K562 (cell line): ENCODE data around the gene CCDC85C. TPM values are rescaled to one million over a fixed set of nuclear protein-coding genes. Genes with fewer than 3 reads are reported as not detected.

ENCODE experiments used
- CBX3 ChIP-seq, 2 experiments: IDR thresholded peaks; 1 replicate in 1 of 2; 2 replicates in 1 of 2; pipeline ENCODE4 v1.6.1; 2012; ENCODE audit warnings: inconsistent platforms in 2 of 2, low read length in 2 of 2, borderline replicate concordance in 1 of 2, control low read depth in 1 of 2
- ETV6 ChIP-seq, 3 experiments: fragments of 150-350 bp in 1 of 3; sonication (generic) in 1 of 3; formaldehyde crosslinking in 1 of 3; IDR thresholded peaks; 2 replicates each; pipeline versions ENCODE4 v1.6.1 to v1.8.0; 2014 to 2022; ENCODE audit warnings: borderline replicate concordance in 2 of 3, low read depth in 2 of 3, antibody characterized with exemption in 1 of 3, low read length in 1 of 3, mild to moderate bottlenecking in 1 of 3, missing genetic modification reagents in 1 of 3
- FOXJ3 ChIP-seq: sonication (generic); formaldehyde crosslinking; IDR thresholded peaks from 2 replicates; pipeline ENCODE4 v1.4.0; 2020; ENCODE audit warnings: mild to moderate bottlenecking, missing genetic modification reagents
- GABPB2 ChIP-seq: fragments of 250-450 bp; sonication (Bioruptor Pico); conservative IDR thresholded peaks from 2 replicates; pipeline ENCODE4 v1.5.1; 2021; ENCODE audit warnings: mild to moderate bottlenecking
- GTF2A2 ChIP-seq: IDR thresholded peaks from 2 replicates; pipeline ENCODE4 v1.6.1; 2016; ENCODE audit warnings: mild to moderate bottlenecking, missing genetic modification characterization, missing compliant biosample characterization
- IRF2 ChIP-seq: sonication (generic); formaldehyde crosslinking; IDR thresholded peaks from 2 replicates; pipeline ENCODE4 v1.8.1; 2022; ENCODE audit warnings: mild to moderate bottlenecking, missing genetic modification reagents
- MEF2D ChIP-seq: conservative IDR thresholded peaks from 2 replicates; pipeline ENCODE4 v1.6.1; 2016; ENCODE audit warnings: low read depth, missing genetic modification characterization, missing compliant biosample characterization
- NR2F6 ChIP-seq: fragments of 450-650 bp; formaldehyde crosslinking; IDR thresholded peaks from 2 replicates; pipeline ENCODE4 v1.4.0; 2020; ENCODE audit warnings: mild to moderate bottlenecking
- PHF21A ChIP-seq: fragments of 450-650 bp; IDR thresholded peaks from 2 replicates; pipeline ENCODE4 v1.6.1; 2017; ENCODE audit warnings: low read depth, borderline replicate concordance
- POLR2G ChIP-seq: fragments of 200-400 bp; formaldehyde crosslinking; IDR thresholded peaks from 2 replicates; pipeline ENCODE4 v1.6.1; 2017; ENCODE audit warnings: low read depth, mild to moderate bottlenecking, antibody characterized with exemption, low read length, moderate library complexity
- SMAD3 ChIP-seq: fragments of 450-650 bp; formaldehyde crosslinking; conservative IDR thresholded peaks from 2 replicates; pipeline ENCODE4 v1.4.0; 2020; ENCODE audit warnings: mild to moderate bottlenecking
- SOX6 ChIP-seq: fragments of 450-650 bp; IDR thresholded peaks from 2 replicates; pipeline ENCODE4 v1.6.1; 2014; ENCODE audit warnings: mild to moderate bottlenecking
- TCF7 ChIP-seq: sonication (generic); IDR thresholded peaks from 2 replicates; pipeline ENCODE4 v1.6.1; 2016; ENCODE audit warnings: antibody characterized with exemption, borderline replicate concordance
- TCFL5 ChIP-seq: fragments of 250-450 bp; sonication (Bioruptor Pico); conservative IDR thresholded peaks from 2 replicates; pipeline ENCODE4 v1.6.1; 2021; ENCODE audit warnings: mild to moderate bottlenecking, moderate library complexity, matching md5 sums
- YBX1 ChIP-seq: fragments of 450-650 bp; IDR thresholded peaks from 2 replicates; pipeline ENCODE4 v1.7.1; 2016; ENCODE audit warnings: mild to moderate bottlenecking
- ZNF143 ChIP-seq: sonication (generic); formaldehyde crosslinking; IDR thresholded peaks from 2 replicates; pipeline ENCODE4 v1.9.0; 2022; ENCODE audit warnings: mild to moderate bottlenecking, missing genetic modification reagents
- ZNF444 ChIP-seq: fragments of 250-450 bp; sonication (Bioruptor Pico); IDR thresholded peaks from 2 replicates; pipeline ENCODE4 v1.4.0; 2020; ENCODE audit warnings: mild to moderate bottlenecking, moderate library complexity
- ZNF766 ChIP-seq: fragments of 200-800 bp; sonication (Bioruptor generic); conservative IDR thresholded peaks from 2 replicates; pipeline ENCODE4 v1.6.1; 2016; ENCODE audit warnings: missing genetic modification characterization, missing compliant biosample characterization
- ZZZ3 ChIP-seq: fragments of 450-650 bp; IDR thresholded peaks from 2 replicates; pipeline ENCODE4 v1.6.1; 2016; ENCODE audit warnings: antibody characterized with exemption, mild to moderate bottlenecking, moderate library complexity
- polyA plus RNA-seq, 8 experiments: library from polyadenylated mRNA; depleted of rRNA in 4 of 8; stranded (reverse) in 5 of 8; unstranded in 3 of 8; fragments of >200 nt; fragmentation: Nextera tagmentation in 2 of 8; fragmentation: Illumina TruSeq in 1 of 8; extraction: Ambion mirVana in 2 of 8; extraction: Trizol in 1 of 8; gene quantifications; 2 replicates each; pipeline versions ENCODE4 v1.2.1 to v1.2.3, GENCODE V29; 2011 to 2014; ENCODE audit warnings: inconsistent platforms in 1 of 8, missing spikeins in 1 of 8
- total RNA-seq, 7 experiments: library from RNA; depleted of rRNA in 6 of 7; stranded (reverse); fragments of >200 nt in 6 of 7; fragmentation: Illumina TruSeq in 2 of 7; extraction: Trizol in 2 of 7; gene quantifications; 2 replicates each; pipeline versions ENCODE4 v1.2.1 to v1.2.3, GENCODE V29; 2011 to 2021; ENCODE audit warnings: low replicate concordance in 1 of 7
- TF ChIP-seq, protein P1 (sequence below): sonication (generic); formaldehyde crosslinking; IDR thresholded peaks from 2 replicates; pipeline ENCODE4 v1.8.0; 2022; ENCODE audit warnings: mild to moderate bottlenecking, low read depth, missing genetic modification reagents
- TF ChIP-seq, protein P2 (sequence below): fragments of 450-650 bp; IDR thresholded peaks from 2 replicates; pipeline ENCODE4 v1.7.1; 2018; ENCODE audit warnings: mild to moderate bottlenecking, low read depth; ENCODE audit not compliant: partially characterized antibody
- TF ChIP-seq, protein P3 (sequence below), 2 experiments: fragments of 200-800 bp in 1 of 2; sonication (Bioruptor generic) in 1 of 2; sonication (generic) in 1 of 2; formaldehyde crosslinking in 1 of 2; IDR thresholded peaks in 1 of 2; conservative IDR thresholded peaks in 1 of 2; 2 replicates each; pipeline versions ENCODE4 v1.5.0 to v1.6.1; 2016 to 2020; ENCODE audit warnings: missing compliant biosample characterization in 1 of 2, missing genetic modification characterization in 1 of 2, missing genetic modification reagents in 1 of 2

Gene CCDC85C
- total and polyA plus RNA-seq, 9 of the 15 experiments (the other 6 are each of a cell fraction or from before 2014, with no cell fraction given) = 0.18 to 22.0 (median 6.3) TPM

DNA sequence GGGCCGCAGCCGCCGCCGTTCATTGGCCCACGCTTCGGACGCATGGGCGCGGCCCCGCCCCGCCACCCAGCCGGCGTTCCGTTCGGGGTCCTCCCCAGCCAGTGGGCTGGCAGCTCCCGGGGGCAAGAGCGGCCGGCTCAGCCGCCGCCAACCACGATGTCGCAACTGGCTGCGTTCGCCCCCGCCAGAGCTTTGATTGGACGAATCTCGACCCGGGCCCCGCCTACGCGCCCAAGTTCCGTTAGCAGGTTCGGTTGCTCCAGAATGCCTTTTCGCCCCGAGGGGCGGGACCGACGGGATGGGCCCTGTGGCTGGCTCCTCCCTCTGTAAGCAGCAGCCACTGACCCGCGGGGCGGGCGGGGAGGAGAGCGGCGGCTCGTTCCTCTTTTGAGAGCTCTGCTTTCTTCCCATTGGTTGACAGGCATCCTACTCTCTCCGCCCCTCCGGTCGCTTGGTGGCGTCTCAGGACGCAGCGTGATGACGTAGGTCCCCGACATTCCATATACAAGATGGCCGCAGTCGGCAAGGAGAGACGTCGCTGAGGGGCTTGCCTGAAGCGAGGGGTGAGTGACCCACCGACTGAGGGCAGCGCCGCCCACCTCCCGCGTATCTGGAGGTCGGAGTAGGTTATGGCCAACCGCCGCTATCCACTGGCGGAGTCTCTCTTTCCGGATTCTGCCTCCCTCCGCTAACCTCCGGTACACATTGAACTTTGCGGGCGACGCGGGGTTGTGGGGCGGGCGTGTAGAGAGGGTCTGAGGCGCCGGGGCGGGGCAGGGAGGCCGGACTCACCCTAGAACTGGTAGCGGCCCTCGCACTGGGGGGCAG, 122.9 kb downstream of the CCDC85C start, which contains the start of gene CCNK (continued):
- TF ChIP-seq, protein P1, sequence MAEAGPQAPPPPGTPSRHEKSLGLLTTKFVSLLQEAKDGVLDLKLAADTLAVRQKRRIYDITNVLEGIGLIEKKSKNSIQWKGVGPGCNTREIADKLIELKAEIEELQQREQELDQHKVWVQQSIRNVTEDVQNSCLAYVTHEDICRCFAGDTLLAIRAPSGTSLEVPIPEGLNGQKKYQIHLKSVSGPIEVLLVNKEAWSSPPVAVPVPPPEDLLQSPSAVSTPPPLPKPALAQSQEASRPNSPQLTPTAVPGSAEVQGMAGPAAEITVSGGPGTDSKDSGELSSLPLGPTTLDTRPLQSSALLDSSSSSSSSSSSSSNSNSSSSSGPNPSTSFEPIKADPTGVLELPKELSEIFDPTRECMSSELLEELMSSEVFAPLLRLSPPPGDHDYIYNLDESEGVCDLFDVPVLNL (CRISPR knock-in tag) = no peak
- TF ChIP-seq FOXJ3 (CRISPR knock-in tag) (no peak), MEF2D (tag) (no peak), SOX6 (no peak), ZNF444 (CRISPR knock-in tag) (no peak), TCFL5 (CRISPR knock-in tag) (no peak), ZNF143 (CRISPR knock-in tag) (no peak), POLR2G (peak; percentile 88), YBX1 (no peak), NR2F6 (CRISPR knock-in tag) (no peak), TCF7 (no peak), IRF2 (CRISPR knock-in tag) (no peak), SMAD3 (CRISPR knock-in tag) (no peak), ETV6 (IDR thresholded peaks at IDR 0.05; ENCODE audit: borderline replicate concordance in 1 of 2, low read depth in 2 of 2, low read length in 1 of 2) (no peak), ETV6 (CRISPR knock-in tag; IDR thresholded peaks at IDR 0.05; ENCODE audit: borderline replicate concordance) (no peak), CBX3 (IDR thresholded peaks at IDR 0.05; ENCODE audit: borderline replicate concordance in 1 of 2, low read length in 2 of 2) (no peak), GTF2A2 (tag) (no peak), PHF21A (no peak), ZZZ3 (no peak), ZNF766 (CRISPR knock-in tag) (no peak), GABPB2 (CRISPR knock-in tag) (no peak)
- TF ChIP-seq, protein P2, sequence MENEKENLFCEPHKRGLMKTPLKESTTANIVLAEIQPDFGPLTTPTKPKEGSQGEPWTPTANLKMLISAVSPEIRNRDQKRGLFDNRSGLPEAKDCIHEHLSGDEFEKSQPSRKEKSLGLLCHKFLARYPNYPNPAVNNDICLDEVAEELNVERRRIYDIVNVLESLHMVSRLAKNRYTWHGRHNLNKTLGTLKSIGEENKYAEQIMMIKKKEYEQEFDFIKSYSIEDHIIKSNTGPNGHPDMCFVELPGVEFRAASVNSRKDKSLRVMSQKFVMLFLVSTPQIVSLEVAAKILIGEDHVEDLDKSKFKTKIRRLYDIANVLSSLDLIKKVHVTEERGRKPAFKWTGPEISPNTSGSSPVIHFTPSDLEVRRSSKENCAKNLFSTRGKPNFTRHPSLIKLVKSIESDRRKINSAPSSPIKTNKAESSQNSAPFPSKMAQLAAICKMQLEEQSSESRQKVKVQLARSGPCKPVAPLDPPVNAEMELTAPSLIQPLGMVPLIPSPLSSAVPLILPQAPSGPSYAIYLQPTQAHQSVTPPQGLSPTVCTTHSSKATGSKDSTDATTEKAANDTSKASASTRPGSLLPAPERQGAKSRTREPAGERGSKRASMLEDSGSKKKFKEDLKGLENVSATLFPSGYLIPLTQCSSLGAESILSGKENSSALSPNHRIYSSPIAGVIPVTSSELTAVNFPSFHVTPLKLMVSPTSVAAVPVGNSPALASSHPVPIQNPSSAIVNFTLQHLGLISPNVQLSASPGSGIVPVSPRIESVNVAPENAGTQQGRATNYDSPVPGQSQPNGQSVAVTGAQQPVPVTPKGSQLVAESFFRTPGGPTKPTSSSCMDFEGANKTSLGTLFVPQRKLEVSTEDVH = peak; percentile 52
- TF ChIP-seq, protein P3, sequence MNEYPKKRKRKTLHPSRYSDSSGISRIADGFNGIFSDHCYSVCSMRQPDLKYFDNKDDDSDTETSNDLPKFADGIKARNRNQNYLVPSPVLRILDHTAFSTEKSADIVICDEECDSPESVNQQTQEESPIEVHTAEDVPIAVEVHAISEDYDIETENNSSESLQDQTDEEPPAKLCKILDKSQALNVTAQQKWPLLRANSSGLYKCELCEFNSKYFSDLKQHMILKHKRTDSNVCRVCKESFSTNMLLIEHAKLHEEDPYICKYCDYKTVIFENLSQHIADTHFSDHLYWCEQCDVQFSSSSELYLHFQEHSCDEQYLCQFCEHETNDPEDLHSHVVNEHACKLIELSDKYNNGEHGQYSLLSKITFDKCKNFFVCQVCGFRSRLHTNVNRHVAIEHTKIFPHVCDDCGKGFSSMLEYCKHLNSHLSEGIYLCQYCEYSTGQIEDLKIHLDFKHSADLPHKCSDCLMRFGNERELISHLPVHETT (CRISPR knock-in tag; conservative IDR thresholded peaks at IDR 0.05 in 1 of 2, IDR thresholded peaks at IDR 0.05 in 1 of 2) = peak in 1 of 2 experiments; percentile 95; a peak in 2 of 4 replicates
